HepG2 (cell line): ENCODE measurements around the gene MSI2. TPM values are rescaled to one million over a fixed set of nuclear protein-coding genes. Genes with fewer than 3 reads are reported as not detected.
A peak's percentile ranks its signal among the peaks of the same experiment; 100 is the strongest.

Source experiments
- ATAC-seq: fragments of 200-7000 bp; cut with Tn5 transposase; 3 replicates; pipeline ENCODE4 v1.9.1; 2020; ENCODE audit warnings: mild to moderate bottlenecking, moderate library complexity
- BruUV-seq: library from RNA; stranded (reverse); fragments of 400-500 nt; replicated peaks from 2 replicates; lab custom pipeline; 2021; lab: Mats Ljungman, UMichigan
- CTCF ChIA-PET: fragments of 300-600 bp; formaldehyde crosslinking; extraction: SDS; loops from one replicate; lab custom pipeline; 2021; ENCODE audit warnings: low total read pairs, inconsistent platforms, low intra/inter-chr PET ratio; lab: Yijun Ruan, JAX
- POLR2A ChIA-PET: fragments of 350-600 bp; sonication (Branson Sonifier 250); formaldehyde crosslinking; loops from one replicate; lab custom pipeline; 2020; ENCODE audit warnings: antibody characterized with exemption, inconsistent platforms; lab: Yijun Ruan, JAX
- DNase-seq: peaks from one replicate; pipeline ENCODE4 v3.0.0-alpha.2; 2015; ENCODE audit warnings: low spot score
- FAIRE-seq: peaks from 3 replicates; lab custom pipeline; 2011; peaks lifted over from hg19 to GRCh38; lab: Jason Lieb, UNC
- H2AFZ ChIP-seq: one replicate; pipeline ENCODE4 v1.6.1; 2011; ENCODE audit warnings: low read length, inconsistent platforms
- H3K27ac ChIP-seq: fragments of 300-600 bp; 3 replicates; pipeline ENCODE4 v1.8.0; 2011; ENCODE audit warnings: mixed run types, mild to moderate bottlenecking, mixed read lengths, low read length, inconsistent platforms; ENCODE audit not compliant: insufficient read depth; ENCODE audit errors: extremely low read length
- H3K27me3 ChIP-seq, 2 experiments: fragments of 200-600 bp in 1 of 2; 2 replicates in 1 of 2; 3 replicates in 1 of 2; pipeline versions ENCODE4 v1.6.0 to v1.8.0; 2011; ENCODE audit warnings: low read length in 2 of 2, mild to moderate bottlenecking in 2 of 2, moderate library complexity in 2 of 2, inconsistent platforms in 1 of 2; ENCODE audit not compliant: insufficient read depth in 2 of 2, control insufficient read depth in 1 of 2
- H3K36me3 ChIP-seq, 2 experiments: fragments of 200-600 bp in 1 of 2; replicated peaks in 1 of 2; 2 replicates in 1 of 2; 3 replicates in 1 of 2; pipeline versions ENCODE4 v1.5.1 to v1.8.0; 2011; ENCODE audit warnings: low read length in 2 of 2, inconsistent platforms in 1 of 2; ENCODE audit not compliant: insufficient read depth in 2 of 2, control insufficient read depth in 1 of 2
- H3K4me1 ChIP-seq: 2 replicates; pipeline ENCODE4 v1.5.1; 2012; ENCODE audit warnings: low read length, inconsistent platforms; ENCODE audit not compliant: insufficient read depth
- H3K4me2 ChIP-seq: 2 replicates; pipeline ENCODE4 v1.6.0; 2011; ENCODE audit warnings: low read depth, low read length, inconsistent platforms
- H3K4me3 ChIP-seq, 3 experiments: fragments of 200-600 bp in 1 of 3; sonication (generic), shearing (Covaris generic) in 1 of 3; replicated peaks in 1 of 3; 2 replicates each; pipeline ENCODE4 v1.5.1; 2011 to 2016; ENCODE audit warnings: low read length in 3 of 3, inconsistent platforms in 2 of 3, low read depth in 2 of 3, mild to moderate bottlenecking in 2 of 3, control low read depth in 1 of 3, mixed read lengths in 1 of 3; ENCODE audit not compliant: insufficient read depth in 1 of 3
- H3K79me2 ChIP-seq: one replicate; pipeline ENCODE4 v1.6.1; 2011; ENCODE audit warnings: low read length, inconsistent platforms; ENCODE audit not compliant: insufficient read depth
- H3K9ac ChIP-seq: 2 replicates; pipeline ENCODE4 v1.6.0; 2011; ENCODE audit warnings: mild to moderate bottlenecking, low read depth, low read length, inconsistent platforms; ENCODE audit not compliant: insufficient read depth
- H3K9me3 ChIP-seq: 2 replicates; pipeline ENCODE4 v1.5.1; 2012; ENCODE audit warnings: mild to moderate bottlenecking, low read length
- H4K20me1 ChIP-seq: 2 replicates; pipeline ENCODE4 v1.6.0; 2011; ENCODE audit warnings: inconsistent platforms, mild to moderate bottlenecking, low read length, moderate library complexity; ENCODE audit not compliant: insufficient read depth
- ATRX ChIP-seq: sonication (generic); formaldehyde crosslinking; IDR thresholded peaks from 2 replicates; pipeline ENCODE4 v1.4.0; 2020; ENCODE audit warnings: missing genetic modification reagents, borderline replicate concordance
- DR1 ChIP-seq: sonication (generic); formaldehyde crosslinking; IDR thresholded peaks from 2 replicates; pipeline ENCODE4 v1.8.0; 2021; ENCODE audit warnings: mild to moderate bottlenecking, missing genetic modification reagents, inconsistent platforms
- ETV5 ChIP-seq: IDR thresholded peaks from 2 replicates; pipeline ENCODE4 v1.6.1; 2018; ENCODE audit warnings: missing biosample characterization, missing genetic modification reagents, inconsistent platforms, borderline replicate concordance
- FOSL2 ChIP-seq: sonication (generic); formaldehyde crosslinking; IDR thresholded peaks from 2 replicates; pipeline ENCODE4 v1.4.0; 2020; ENCODE audit warnings: missing genetic modification reagents
- GABPA ChIP-seq, 2 experiments: IDR thresholded peaks; 2 replicates each; pipeline ENCODE4 v1.6.1; 2011 to 2016; ENCODE audit warnings: low read depth in 2 of 2, low read length in 1 of 2, missing biosample characterization in 1 of 2, missing genetic modification characterization in 1 of 2
- HOMEZ ChIP-seq: IDR thresholded peaks from 2 replicates; pipeline ENCODE4 v1.6.1; 2016; ENCODE audit warnings: low read depth
- PAXIP1 ChIP-seq: sonication (generic); formaldehyde crosslinking; conservative IDR thresholded peaks from 2 replicates; pipeline ENCODE4 v1.4.0; 2020; ENCODE audit warnings: mild to moderate bottlenecking, missing genetic modification reagents, moderate library complexity
- TIGD3 ChIP-seq: sonication (generic); formaldehyde crosslinking; IDR thresholded peaks from 2 replicates; pipeline ENCODE4 v1.5.1; 2020; ENCODE audit warnings: mild to moderate bottlenecking, missing genetic modification reagents, borderline replicate concordance
- XBP1 ChIP-seq: sonication (generic); formaldehyde crosslinking; IDR thresholded peaks from 2 replicates; pipeline ENCODE4 v1.5.0; 2020; ENCODE audit warnings: missing genetic modification reagents
- ZBTB2 ChIP-seq: sonication (generic); formaldehyde crosslinking; IDR thresholded peaks from 2 replicates; pipeline ENCODE4 v1.8.0; 2022; ENCODE audit warnings: low read depth, missing genetic modification reagents
- ZBTB33 ChIP-seq: sonication (generic); formaldehyde crosslinking; IDR thresholded peaks from 2 replicates; pipeline ENCODE4 v1.4.0; 2020; ENCODE audit warnings: missing genetic modification reagents
- ZBTB38 ChIP-seq: sonication (generic); formaldehyde crosslinking; IDR thresholded peaks from 2 replicates; pipeline ENCODE4 v1.5.1; 2020; ENCODE audit warnings: mild to moderate bottlenecking, missing genetic modification reagents
- WGBS: methylation state at CpG from one replicate; pipeline ENCODE4 v1.1.6; 2017; ENCODE audit warnings: low lambda C conversion rate; 5-methylcytosine and 5-hydroxymethylcytosine counted together
- in situ Hi-C: cut with HindIII; loops from 2 replicates; pipeline ENCODE4 v1.10.0; 2017; ENCODE audit warnings: low pct_unique_long_range_greater_than_20kb; ENCODE audit not compliant: extremely low pct_ligation_motif_present
- intact Hi-C: fragments of 100-400 bp; cut with micrococcal nuclease; formaldehyde crosslinking; loops from one replicate; pipeline ENCODE4 v1.10.0; 2022; ENCODE audit not compliant: unreplicated experiment
- polyA plus RNA-seq, 8 experiments: library from polyadenylated mRNA; depleted of rRNA in 3 of 8; stranded (reverse) in 7 of 8; unstranded in 1 of 8; fragments of >200 nt; fragmentation: Illumina TruSeq in 4 of 8; extraction: Trizol in 4 of 8; gene quantifications; 2 replicates each; pipeline versions ENCODE4 v1.2.1 to v1.2.3, GENCODE V29; 2011 to 2016; ENCODE audit warnings: low read depth in 4 of 8, missing spikeins in 1 of 8, mixed read lengths in 1 of 8; ENCODE audit not compliant: insufficient read depth in 1 of 8
- total RNA-seq, 5 experiments: library from RNA; depleted of rRNA; stranded (reverse); fragments of >200 nt; fragmentation: Illumina TruSeq; extraction: Trizol; gene quantifications; 2 replicates each; pipeline ENCODE4 v1.2.3, GENCODE V29; 2016; ENCODE audit warnings: low read depth in 1 of 5

The MSI2 gene
- total and polyA plus RNA-seq, 2 of the 13 experiments (the other 11 are each of a cell fraction or from before 2014, with no cell fraction given), result 77.5 to 78.4 TPM

GRCh38 chr17:57424777-57425188 lies 168.5 kb downstream of the MSI2 start:
- H2AFZ ChIP-seq, result no peak overlapping the region
- H3K4me1 ChIP-seq, result peaks cover 41% of the 10 kb centered on the region
- H3K36me3 ChIP-seq, result peaks cover 8 to 14% of the 10 kb centered on the region in 2 experiments; a peak in 3 of 5 replicates
- H3K79me2 ChIP-seq, result peaks cover 23% of the 10 kb centered on the region
- ATAC-seq (peak; percentile 56), DNase-seq (peak; percentile 59), FAIRE-seq (no peak)
- H3K27me3 ChIP-seq, result no peaks in the 10 kb centered on the region
- H3K4me2 ChIP-seq, result no peak overlapping the region
- WGBS, result 93% methylated on average over 3 of the region's 5 CpGs
- H3K9ac ChIP-seq, result no peak overlapping the region
- no peaks in the 10 kb centered on the region for H3K9me3 ChIP-seq
- no TSS peak for BruUV-seq
- no peak overlapping the region for H3K27ac ChIP-seq
- POLR2A ChIA-PET, result interaction anchor here (1.0 kb wide), 1 partner anchor 18 kb away, joined by 3 read pairs; no protein-coding TSS in a partner anchor
- in situ Hi-C loops, result no loop called here
- no peak overlapping the region for H3K4me3 ChIP-seq
- no peaks in the 10 kb centered on the region for H4K20me1 ChIP-seq
- CTCF ChIA-PET, result no interaction called here
- intact Hi-C loops, result no loop called here
- TF ChIP-seq PAXIP1 (CRISPR knock-in tag), result peak; percentile 43; the same call in 1 of the 2 replicates
- TF ChIP-seq FOSL2, result peak; percentile 50
- TF ChIP-seq DR1, result no peak
- TF ChIP-seq TIGD3 (CRISPR knock-in tag), result no peak
- no peak for TF ChIP-seq XBP1 (CRISPR knock-in tag)
- no peak for TF ChIP-seq ZBTB2 (CRISPR knock-in tag)
- TF ChIP-seq ATRX (CRISPR knock-in tag), result no peak
- TF ChIP-seq ZBTB38 (CRISPR knock-in tag), result peak; percentile 51; the same call in 1 of the 2 replicates
- TF ChIP-seq HOMEZ (CRISPR knock-in tag), result 0 out of 2 replicates have a peak, but pooled peaks have one; percentile 24
- peak; percentile 77; the same call in 1 of the 2 replicates for TF ChIP-seq ETV5 (CRISPR knock-in tag)
- TF ChIP-seq GABPA (IDR thresholded peaks at IDR 0.05; ENCODE audit: low read depth, low read length), result no peak
- 0 out of 2 replicates have a peak, but pooled peaks have one; percentile 16 for TF ChIP-seq GABPA (CRISPR knock-in tag; IDR thresholded peaks at IDR 0.05; ENCODE audit: low read depth)
- TF ChIP-seq ZBTB33, result 0 out of 2 replicates have a peak, but pooled peaks have one; percentile 32
